22Rv1 (cell line): ENCODE results near the gene TNFSF15.

ENCODE experiments used
- H3K27ac ChIP-seq: fragments of 450-650 bp; 2 replicates; pipeline ENCODE4 v1.5.1; 2017
- ZFX ChIP-seq: fragments of 450-650 bp; IDR thresholded peaks from 2 replicates; pipeline ENCODE4 v1.6.1; 2017; ENCODE audit warnings: antibody characterized with exemption, borderline replicate concordance
- TF ChIP-seq, protein P1 (sequence below): fragments of 450-650 bp; IDR thresholded peaks from 2 replicates; pipeline ENCODE4 v1.5.1; 2017; ENCODE audit warnings: mild to moderate bottlenecking

Gene TNFSF15

DNA sequence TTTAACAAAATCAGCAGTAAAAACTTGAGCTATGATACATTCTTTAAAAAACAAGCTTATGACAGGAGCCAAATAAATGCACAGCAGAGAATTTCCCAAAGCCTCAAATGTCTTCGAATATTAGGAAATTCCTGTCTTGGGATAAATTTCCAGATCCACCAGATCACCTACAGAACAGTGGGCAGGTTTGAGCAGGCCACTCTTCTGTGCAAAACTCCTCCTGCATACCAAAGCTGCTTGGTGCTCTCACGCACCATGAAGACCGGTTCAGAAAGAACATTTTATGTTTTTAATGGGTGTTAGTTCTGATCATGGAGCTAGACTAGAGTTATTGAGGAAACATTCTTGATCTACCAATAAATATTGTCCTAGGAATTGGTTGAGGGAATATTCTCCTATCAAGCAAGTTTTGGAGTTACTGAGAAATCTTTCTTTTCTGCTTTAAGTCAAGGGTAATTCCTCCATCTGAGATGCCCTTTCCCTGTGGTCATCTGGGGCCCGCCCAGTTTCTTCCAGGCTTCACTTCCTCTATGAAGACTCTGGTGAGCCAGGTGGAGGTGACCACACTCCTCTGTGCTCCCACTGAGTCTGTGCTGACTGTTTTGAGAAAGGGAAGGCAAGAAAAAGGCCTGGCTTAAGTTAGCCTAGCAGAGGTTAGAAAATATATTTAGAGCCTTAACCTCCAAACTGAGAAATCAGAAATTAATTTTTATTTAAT, 17.9 kb downstream of the TNFSF15 start:
- H3K27ac ChIP-seq: no peak overlapping the region
- TF ChIP-seq, protein P1, sequence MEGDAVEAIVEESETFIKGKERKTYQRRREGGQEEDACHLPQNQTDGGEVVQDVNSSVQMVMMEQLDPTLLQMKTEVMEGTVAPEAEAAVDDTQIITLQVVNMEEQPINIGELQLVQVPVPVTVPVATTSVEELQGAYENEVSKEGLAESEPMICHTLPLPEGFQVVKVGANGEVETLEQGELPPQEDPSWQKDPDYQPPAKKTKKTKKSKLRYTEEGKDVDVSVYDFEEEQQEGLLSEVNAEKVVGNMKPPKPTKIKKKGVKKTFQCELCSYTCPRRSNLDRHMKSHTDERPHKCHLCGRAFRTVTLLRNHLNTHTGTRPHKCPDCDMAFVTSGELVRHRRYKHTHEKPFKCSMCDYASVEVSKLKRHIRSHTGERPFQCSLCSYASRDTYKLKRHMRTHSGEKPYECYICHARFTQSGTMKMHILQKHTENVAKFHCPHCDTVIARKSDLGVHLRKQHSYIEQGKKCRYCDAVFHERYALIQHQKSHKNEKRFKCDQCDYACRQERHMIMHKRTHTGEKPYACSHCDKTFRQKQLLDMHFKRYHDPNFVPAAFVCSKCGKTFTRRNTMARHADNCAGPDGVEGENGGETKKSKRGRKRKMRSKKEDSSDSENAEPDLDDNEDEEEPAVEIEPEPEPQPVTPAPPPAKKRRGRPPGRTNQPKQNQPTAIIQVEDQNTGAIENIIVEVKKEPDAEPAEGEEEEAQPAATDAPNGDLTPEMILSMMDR: no peak
- no peak for TF ChIP-seq ZFX

DNA sequence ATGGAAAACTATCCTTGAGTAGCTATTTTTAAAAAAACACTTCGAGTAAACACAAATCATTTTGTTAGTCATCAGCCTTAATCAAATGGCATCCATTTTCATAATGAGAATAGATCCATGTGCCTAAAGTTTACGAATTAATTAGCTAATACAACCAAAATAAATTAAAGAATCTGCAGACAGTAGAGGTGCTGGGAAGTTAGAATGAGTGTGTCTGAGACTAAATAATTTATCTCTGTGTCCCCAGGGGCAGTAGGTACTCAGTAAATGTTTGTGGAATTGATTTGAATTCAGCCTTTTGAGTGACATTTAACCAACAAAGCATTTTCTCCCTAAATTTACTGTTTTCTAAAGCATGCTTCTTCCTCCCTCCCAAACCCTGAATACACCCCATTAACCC, 18.6 kb downstream of the TNFSF15 start:
- no peak for TF ChIP-seq ZFX
- TF ChIP-seq, protein P1: no peak
- H3K27ac ChIP-seq: no peak overlapping the region

DNA sequence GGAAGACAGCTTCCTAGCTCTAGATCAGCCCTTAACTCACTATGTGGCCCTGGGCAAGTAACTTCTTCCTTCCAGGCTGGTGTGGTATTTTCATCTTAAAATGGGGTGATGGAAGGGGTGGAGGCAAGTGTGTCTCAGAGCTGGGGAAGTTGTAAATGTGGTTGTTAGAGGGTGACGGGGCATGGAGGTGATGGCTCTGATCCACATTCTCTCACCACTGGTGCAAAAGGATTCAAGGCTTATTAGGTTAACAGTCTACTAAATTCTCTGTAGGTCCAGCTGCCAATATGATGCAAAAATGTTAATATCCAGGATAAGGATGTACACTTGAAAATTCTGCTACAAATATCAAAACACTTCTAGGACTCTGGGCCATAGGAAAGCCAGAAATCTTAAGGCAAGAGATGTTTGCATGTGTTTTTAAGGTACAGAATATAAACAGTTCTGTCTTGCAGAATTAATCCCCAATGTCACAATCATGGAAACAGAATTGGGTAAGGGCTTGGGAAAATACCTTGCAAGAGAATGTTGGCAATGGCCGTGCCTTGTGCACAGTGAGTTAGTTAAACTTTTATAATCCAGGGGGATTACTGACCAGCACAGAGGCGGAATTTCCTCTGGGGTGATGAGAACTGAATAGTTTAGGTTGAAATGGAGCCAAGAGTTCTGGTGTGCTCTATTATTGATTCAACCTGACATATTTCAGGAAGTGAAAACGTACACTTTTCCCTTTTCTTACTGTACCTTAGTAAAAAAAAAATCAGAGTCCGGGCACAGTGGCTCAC, 19.8 kb downstream of the TNFSF15 start:
- no peak for TF ChIP-seq ZFX
- TF ChIP-seq, protein P1: no peak
- H3K27ac ChIP-seq: no peak overlapping the region

DNA sequence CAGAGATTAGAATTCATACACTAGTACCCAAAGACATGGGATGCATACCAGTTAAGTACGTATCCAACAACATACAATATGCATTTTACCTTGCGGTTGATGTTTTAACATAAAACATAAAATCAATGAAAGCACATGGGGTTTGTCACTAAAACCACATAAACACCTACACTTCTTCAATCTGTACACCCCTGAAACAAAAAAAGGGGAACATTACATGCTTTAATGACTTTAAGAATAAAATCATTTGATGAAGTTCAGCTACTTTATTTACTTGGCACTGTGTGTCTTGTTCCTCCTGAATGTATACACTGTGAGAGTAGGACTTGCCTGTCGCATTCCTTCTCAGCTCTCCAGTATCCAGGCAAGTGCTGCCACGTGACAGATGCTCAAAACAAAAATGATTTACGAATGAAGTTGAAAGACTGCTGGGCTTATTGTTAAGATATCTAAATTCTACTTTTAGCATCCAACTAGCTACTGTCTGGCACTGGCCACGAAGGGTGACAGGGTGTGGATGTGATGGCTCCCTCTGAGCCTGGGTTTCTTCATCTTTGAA, 21.0 kb downstream of the TNFSF15 start:
- TF ChIP-seq ZFX: no peak
- no peak overlapping the region for H3K27ac ChIP-seq

DNA sequence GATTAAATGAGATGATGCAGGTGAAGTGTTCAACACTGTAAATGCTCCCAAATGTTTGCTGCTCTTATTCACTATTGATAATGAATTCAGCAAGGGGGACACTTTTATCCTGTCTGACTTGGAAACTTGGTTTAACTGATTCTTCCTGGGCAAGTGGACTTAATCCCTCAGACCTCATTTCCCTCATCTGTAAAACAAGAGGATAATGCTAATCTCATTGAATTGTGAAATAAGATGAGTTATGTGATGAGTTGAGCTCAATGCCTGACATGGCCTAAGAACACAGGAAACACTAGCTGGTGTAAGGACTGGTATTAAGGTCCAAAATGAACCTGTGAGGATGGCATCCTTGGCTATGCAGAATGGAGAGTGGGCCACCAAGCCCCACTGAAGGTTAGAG, 23.3 kb downstream of the TNFSF15 start:
- TF ChIP-seq, protein P1: no peak
- no peak for TF ChIP-seq ZFX
- H3K27ac ChIP-seq: no peak overlapping the region

DNA sequence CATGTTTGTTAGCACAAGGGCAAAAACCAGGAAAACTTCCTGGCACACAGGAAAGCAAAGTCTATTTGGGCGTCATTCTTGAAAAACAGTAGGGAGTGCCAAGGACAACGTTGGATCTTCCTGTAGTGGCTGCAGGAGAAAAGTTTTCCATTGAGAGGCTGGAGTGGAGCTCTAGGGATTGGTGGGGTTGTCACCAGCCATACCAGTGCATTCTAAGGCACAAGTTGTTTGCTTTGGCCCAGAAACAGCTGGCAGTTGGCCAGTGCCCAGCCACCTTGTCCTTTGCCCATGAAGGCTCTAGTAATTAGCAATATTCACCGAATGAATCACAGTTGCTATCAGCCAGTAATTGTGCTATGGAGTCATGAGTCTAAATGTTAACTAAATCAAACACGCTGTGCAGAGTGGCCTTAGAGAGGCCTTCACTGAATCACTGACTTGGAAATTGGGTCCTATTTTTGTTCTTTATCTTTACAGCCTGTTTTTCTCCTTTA, 26.4 kb downstream of the TNFSF15 start:
- TF ChIP-seq, protein P1: no peak
- no peak for TF ChIP-seq ZFX
- 0 out of 2 replicates have a peak overlapping the region, but pooled peaks have one; percentile 4 for H3K27ac ChIP-seq

DNA sequence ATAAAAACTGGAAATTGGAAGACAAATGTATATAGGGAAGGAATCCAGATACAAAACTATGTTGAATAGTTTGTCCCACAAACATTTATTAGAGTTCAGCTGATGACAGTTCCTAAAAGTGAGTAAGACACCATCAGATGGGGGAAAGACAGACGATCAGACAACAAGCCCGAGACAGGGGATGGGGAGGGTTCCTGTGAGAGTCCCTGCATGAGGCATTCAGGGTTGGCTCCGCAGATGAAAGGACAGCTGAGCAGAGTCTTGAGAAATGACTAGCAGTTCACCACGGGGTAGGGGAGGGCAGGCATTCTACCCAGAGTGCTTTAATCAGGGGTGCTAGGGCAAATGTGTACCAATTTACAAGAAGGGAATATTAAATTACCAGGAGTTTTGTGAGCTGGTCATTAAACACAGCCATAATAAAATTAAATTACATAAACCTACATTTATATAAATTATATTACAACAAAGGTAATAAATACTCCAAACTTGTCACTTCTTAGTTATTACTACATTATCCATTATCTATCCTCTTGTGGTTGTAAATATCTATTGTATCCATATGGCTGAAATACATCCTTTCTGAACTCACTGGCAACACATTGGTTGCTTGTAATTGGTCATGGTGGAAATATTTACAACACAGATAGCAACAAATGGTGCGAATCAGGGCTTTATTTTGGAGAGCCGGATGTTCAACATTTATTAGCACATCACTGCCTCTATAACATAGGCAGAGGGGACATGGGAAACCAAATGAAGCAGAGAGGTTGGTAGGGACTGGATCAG, 27.8 kb downstream of the TNFSF15 start:
- no peak for TF ChIP-seq ZFX
- TF ChIP-seq, protein P1: no peak
- no peak overlapping the region for H3K27ac ChIP-seq
